ENCODE results near the gene ARF3.

Gene ARF3

GRCh38 chr12:48981757-48982157 lies 24.5 kb upstream of the ARF3 start:
- DNase-seq (ENCODE audit: low spot score): no peak

- no peak for DNase-seq (ENCODE audit: low spot score)
Observed at GRCh38 chr12:48980953-48981756, 23.9 kb upstream of the ARF3 start.

- DNase-seq (ENCODE audit: low spot score): no peak
Observed at GRCh38 chr12:48980389-48980952, 23.2 kb upstream of the ARF3 start.

- DNase-seq (ENCODE audit: low spot score): no peak
Observed at GRCh38 chr12:48979602-48980388, 22.5 kb upstream of the ARF3 start.

GRCh38 chr12:48978741-48979601 lies 21.7 kb upstream of the ARF3 start:
- no peak for DNase-seq (ENCODE audit: low spot score)

- DNase-seq (ENCODE audit: low spot score): no peak
Observed at GRCh38 chr12:48978291-48978740, 21.0 kb upstream of the ARF3 start, which contains the start of gene WNT1. WNT1 (plus strand) TSS chr12:48978322; CDS start chr12:48978651, 329 bp downstream.

- DNase-seq (ENCODE audit: low spot score): no peak
Observed at GRCh38 chr12:48977290-48978281, 20.3 kb upstream of the ARF3 start.

- no peak for DNase-seq (ENCODE audit: low spot score)
Observed at GRCh38 chr12:48973941-48974673, 16.8 kb upstream of the ARF3 start.

GRCh38 chr12:48973531-48973930 lies 16.2 kb upstream of the ARF3 start:
- DNase-seq (ENCODE audit: low spot score): no peak

GRCh38 chr12:48972952-48973483 lies 15.7 kb upstream of the ARF3 start:
- no peak for DNase-seq (ENCODE audit: low spot score)

- DNase-seq (ENCODE audit: low spot score): no peak
Observed at GRCh38 chr12:48972213-48972951, 15.1 kb upstream of the ARF3 start.

GRCh38 chr12:48970702-48971334 lies 13.5 kb upstream of the ARF3 start:
- DNase-seq (ENCODE audit: low spot score): no peak

- DNase-seq (ENCODE audit: low spot score): no peak
Observed at GRCh38 chr12:48969833-48970701, 12.8 kb upstream of the ARF3 start.

- DNase-seq (ENCODE audit: low spot score): no peak
Observed at GRCh38 chr12:48969160-48969771, 12.0 kb upstream of the ARF3 start.

- no peak for DNase-seq (ENCODE audit: low spot score)
Observed at GRCh38 chr12:48968467-48968866, 11.2 kb upstream of the ARF3 start.

GRCh38 chr12:48967991-48968390 lies 10.7 kb upstream of the ARF3 start:
- no peak for DNase-seq (ENCODE audit: low spot score)
